ENCODE data around the gene LZTS2.

LZTS2 gene

GRCh38 chr10:101054876-101055275, 55.3 kb downstream of the LZTS2 start:
- no peak for DNase-seq (ENCODE audit: low spot score)

GRCh38 chr10:101055411-101055810, 55.8 kb downstream of the LZTS2 start:
- no peak for DNase-seq (ENCODE audit: low spot score)

DNA sequence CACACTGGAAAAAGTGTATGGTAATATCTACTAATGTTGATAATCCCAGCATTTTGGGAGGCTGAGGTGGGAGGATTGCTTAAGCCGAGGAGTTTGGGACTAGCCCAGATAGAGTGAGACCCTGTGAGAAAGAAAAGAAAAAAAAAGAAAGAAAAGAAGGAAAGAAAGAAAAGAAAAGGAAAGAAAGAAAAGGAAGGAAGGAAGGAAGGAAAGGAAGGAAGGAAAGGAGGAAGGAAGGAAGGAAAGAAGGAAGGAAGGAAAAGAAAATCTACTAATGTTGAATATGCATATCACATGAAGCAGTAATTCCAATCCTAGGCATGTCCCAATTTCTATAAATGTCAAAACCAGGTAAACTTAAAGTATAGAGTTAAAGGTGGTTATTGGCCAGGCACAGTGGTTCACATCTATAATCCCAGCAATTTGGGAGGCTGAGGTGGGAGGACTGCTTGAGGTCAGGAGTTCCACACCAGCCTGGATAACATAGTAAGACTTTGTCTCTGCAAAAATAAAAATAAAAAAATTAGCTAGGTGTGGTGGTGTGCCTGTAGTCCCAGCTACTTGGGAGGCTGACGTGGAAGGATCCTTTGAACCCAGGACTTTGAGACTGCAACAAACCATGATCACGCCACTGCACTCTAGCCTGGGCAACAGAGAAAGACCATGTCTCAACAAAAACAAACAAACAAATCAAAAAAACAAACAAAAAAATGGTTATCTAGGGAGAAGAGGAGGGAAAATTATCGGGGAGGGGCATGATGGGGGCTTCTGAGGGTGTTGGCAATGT, 57.0 kb downstream of the LZTS2 start:
- DNase-seq (ENCODE audit: low spot score) = no peak
